Measurements from ENCODE around the gene BEST4. TPM values are rescaled to one million over a fixed set of nuclear protein-coding genes. Genes with fewer than 3 reads are reported as not detected.
A peak's percentile ranks its signal among the peaks of the same experiment; 100 is the strongest.
"Not testable (repeated sequence)": the region's sequence is repeated elsewhere in the genome, so short reads cannot be mapped to it uniquely, and the experiment has no call there.

BEST4 gene
- total and polyA plus RNA-seq, 2 of the 4 experiments (the other 2 are of a cell fraction), result 0.07 TPM; not detected in 1

DNA sequence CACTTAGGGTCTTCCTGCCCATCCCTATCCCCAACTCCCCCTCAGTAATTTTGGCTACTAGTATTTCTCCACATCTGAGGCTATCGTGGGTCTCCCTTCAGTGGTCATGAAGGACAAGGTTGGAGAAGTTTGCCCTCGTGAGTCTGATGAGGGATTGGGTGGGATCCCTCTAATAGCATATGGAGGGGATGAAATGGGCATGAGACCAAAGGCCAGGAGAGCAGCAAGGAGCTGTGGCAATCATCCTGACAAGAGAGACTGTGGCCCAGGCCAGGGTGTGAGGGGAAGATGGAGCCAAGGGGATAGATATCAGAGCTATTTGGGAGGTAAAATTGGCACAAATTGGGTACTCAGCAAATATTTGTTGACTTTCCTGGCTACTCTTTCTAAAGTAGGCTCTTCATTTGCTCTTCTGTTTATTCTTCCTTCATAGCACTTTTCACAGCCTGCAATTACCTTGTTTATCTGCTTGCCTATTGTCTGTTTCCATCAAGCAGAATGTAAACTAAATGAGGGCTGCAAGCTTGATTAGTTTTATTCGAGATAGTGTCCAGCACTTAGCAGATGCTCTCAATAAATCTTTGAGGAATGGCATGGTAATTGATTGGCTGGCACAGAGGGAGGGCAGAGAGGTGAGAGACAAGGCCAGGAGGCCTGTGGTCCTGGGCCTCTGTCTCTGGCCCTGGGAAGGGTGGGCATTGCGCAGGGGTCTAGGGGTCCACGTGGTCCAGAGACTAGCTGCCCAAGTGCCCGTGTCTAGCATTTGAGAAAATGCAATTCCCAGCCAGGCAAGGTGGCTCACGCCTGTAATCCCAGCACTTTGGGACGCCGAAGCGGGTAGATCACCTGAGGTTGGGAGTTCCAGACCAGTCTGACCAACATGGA is 10.8 kb upstream of the BEST4 start:
- H4K5ac ChIP-seq (ENCODE audit: low read depth, low read length), result peak overlapping the region; percentile 20; the same call in 1 of the 2 replicates
- H3K56ac ChIP-seq (ENCODE audit: extremely low read depth, insufficient read depth, low read length), result no peak overlapping the region
- POLR2A ChIA-PET (ENCODE audit: unreplicated experiment), result no interaction called here
- H2AK5ac ChIP-seq (ENCODE audit: low read depth, low read length), result peak overlapping the region; percentile 74
- H3K14ac ChIP-seq (replicated peaks; ENCODE audit: low read depth, low read length), result no peak overlapping the region
- H3K23ac ChIP-seq (ENCODE audit: low read depth, low read length), result peak overlapping the region; percentile 43; the same call in 1 of the 2 replicates
- peak overlapping the region in 1 of 2 experiments; percentile 40; a peak in 2 of 4 replicates for H4K8ac ChIP-seq (ENCODE audit: low read depth in 2 of 2, low read length in 2 of 2)
- BruUV-seq (replicated peaks), result no TSS peak
- H3K27me3 ChIP-seq (ENCODE audit: control insufficient read depth, insufficient read depth, low read length), result no peaks in the 10 kb centered on the region
- H3K36me3 ChIP-seq (ENCODE audit: control insufficient read depth, insufficient read depth, low read length), result peaks cover 14% of the 10 kb centered on the region
- in situ Hi-C loops (cut with MboI; ENCODE audit: low sequenced_read_pairs), result no loop called here
- H2BK15ac ChIP-seq (ENCODE audit: low read depth, low read length), result no peak overlapping the region
- intact Hi-C loops (cut with micrococcal nuclease), result loop anchor here (2.0 kb wide), 1 partner anchor 20 kb away; no protein-coding TSS in a partner anchor
- H3K4ac ChIP-seq (ENCODE audit: low read depth, low read length), result peak overlapping the region; percentile 45; the same call in 1 of the 2 replicates
- TF ChIP-seq MAFK (IDR thresholded peaks at IDR 0.05; ENCODE audit: low read depth, low read length) (0 out of 2 replicates have a peak, but pooled peaks have one; percentile 7), RFX5 (IDR thresholded peaks at IDR 0.05; ENCODE audit: low read depth, low read length) (no peak)
- peaks cover 20% of the 10 kb centered on the region for H4K20me1 ChIP-seq (ENCODE audit: insufficient read depth, low read length)
- peaks cover 14 to 24% of the 10 kb centered on the region in 2 experiments; a peak in 3 of 4 replicates for H3K79me1 ChIP-seq (ENCODE audit: low read depth in 1 of 2, low read length in 2 of 2)
- peak overlapping the region; percentile 56; the same call in 1 of the 2 replicates for H4K91ac ChIP-seq (ENCODE audit: insufficient read depth, low read depth, low read length)
- H3K4me2 ChIP-seq (ENCODE audit: low read depth, low read length), result no peak overlapping the region
- peaks cover 11% of the 10 kb centered on the region for H3K4me1 ChIP-seq (ENCODE audit: control insufficient read depth, insufficient read depth, low read length)
- H3K9ac ChIP-seq (ENCODE audit: low read depth, low read length), result no peak overlapping the region
- H3K4me3 ChIP-seq (ENCODE audit: insufficient read depth, low read depth, low read length), result no peak overlapping the region
- peak overlapping the region; percentile 87 for H2AK9ac ChIP-seq (replicated peaks; ENCODE audit: low read depth, low read length, poor library complexity)
- DNase-seq (no peak), ATAC-seq (ENCODE audit: low read depth) (no peak)
- CTCF ChIA-PET, result interaction anchor here (1.3 to 2.2 kb wide), 3 partner anchors 8 to 12 kb away, joined by 3 to 9 read pairs (median 4); no protein-coding TSS in a partner anchor
- H2BK20ac ChIP-seq (ENCODE audit: low read depth, low read length), result peak overlapping the region; percentile 9; the same call in 1 of the 2 replicates
- dilution Hi-C loops (cut with HindIII; ENCODE audit: low sequenced_read_pairs, unreplicated experiment), result no loop called here
- H3K9me1 ChIP-seq (ENCODE audit: insufficient read depth, low read length), result peaks cover 6% of the 10 kb centered on the region
- no peak overlapping the region for H3K18ac ChIP-seq (ENCODE audit: low read depth, low read length)
- H2AFZ ChIP-seq (replicated peaks; ENCODE audit: low read length, poor library complexity), result peak overlapping the region; percentile 3
- H2BK5ac ChIP-seq (ENCODE audit: low read depth, low read length, poor library complexity, severe bottlenecking), result peak overlapping the region; percentile 53
- H3K9me3 ChIP-seq (ENCODE audit: control insufficient read depth, insufficient read depth, low read length), result no peaks in the 10 kb centered on the region
- WGBS, 2 experiments (ENCODE audit: extremely low coverage in 2 of 2, insufficient read length in 1 of 2), result 81% methylated on average over 6 of the region's 10 CpGs; no CpG with 5 or more reads in 1 of the 2 experiments
- H2BK120ac ChIP-seq (ENCODE audit: low read depth, low read length), result peak overlapping the region; percentile 49; the same call in 1 of the 2 replicates
- no peak overlapping the region for H3K27ac ChIP-seq (ENCODE audit: insufficient read depth, low read length)

DNA sequence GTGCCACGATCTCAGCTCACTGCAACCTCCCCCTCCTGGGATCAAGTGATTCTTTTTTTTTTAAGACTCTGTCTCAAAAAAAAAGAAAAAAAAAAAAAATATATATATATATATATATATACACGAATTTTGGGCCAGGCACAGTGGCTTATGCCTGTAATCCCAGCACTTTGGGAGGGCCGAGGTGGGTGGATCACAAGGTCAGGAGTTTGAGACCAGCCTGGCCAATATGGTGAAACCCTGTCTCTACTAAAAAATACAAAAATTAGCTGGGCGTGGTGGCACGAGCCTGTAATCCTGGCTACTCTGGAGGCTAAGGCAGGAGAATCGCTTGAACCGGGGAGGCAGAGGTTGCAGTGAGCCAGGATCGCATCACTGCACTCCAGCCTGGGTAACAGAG is 9.9 kb upstream of the BEST4 start:
- POLR2A ChIA-PET (ENCODE audit: unreplicated experiment); CTCF ChIA-PET; H3K9me3 ChIP-seq (ENCODE audit: control insufficient read depth, insufficient read depth, low read length); H3K14ac ChIP-seq (replicated peaks; ENCODE audit: low read depth, low read length); H4K8ac ChIP-seq (ENCODE audit: low read depth in 2 of 2, low read length in 2 of 2); DNase-seq; H4K91ac ChIP-seq (ENCODE audit: insufficient read depth, low read depth, low read length); in situ Hi-C loops (cut with MboI; ENCODE audit: low sequenced_read_pairs); H4K5ac ChIP-seq (ENCODE audit: low read depth, low read length); H3K9ac ChIP-seq (ENCODE audit: low read depth, low read length); H2AK9ac ChIP-seq (replicated peaks; ENCODE audit: low read depth, low read length, poor library complexity); H3K23ac ChIP-seq (ENCODE audit: low read depth, low read length); H3K27me3 ChIP-seq (ENCODE audit: control insufficient read depth, insufficient read depth, low read length); H3K4me2 ChIP-seq (ENCODE audit: low read depth, low read length); H2BK120ac ChIP-seq (ENCODE audit: low read depth, low read length); H3K36me3 ChIP-seq (ENCODE audit: control insufficient read depth, insufficient read depth, low read length); H2BK15ac ChIP-seq (ENCODE audit: low read depth, low read length); H2BK5ac ChIP-seq (ENCODE audit: low read depth, low read length, poor library complexity, severe bottlenecking); H2BK20ac ChIP-seq (ENCODE audit: low read depth, low read length); BruUV-seq (replicated peaks); H3K4me3 ChIP-seq (ENCODE audit: insufficient read depth, low read depth, low read length); H2AFZ ChIP-seq (replicated peaks; ENCODE audit: low read length, poor library complexity); H3K4ac ChIP-seq (ENCODE audit: low read depth, low read length); H2AK5ac ChIP-seq (ENCODE audit: low read depth, low read length); ATAC-seq (ENCODE audit: low read depth); H3K27ac ChIP-seq (ENCODE audit: insufficient read depth, low read length); H3K9me1 ChIP-seq (ENCODE audit: insufficient read depth, low read length); dilution Hi-C loops (cut with HindIII; ENCODE audit: low sequenced_read_pairs, unreplicated experiment); H3K56ac ChIP-seq (ENCODE audit: extremely low read depth, insufficient read depth, low read length); H3K18ac ChIP-seq (ENCODE audit: low read depth, low read length): not testable (repeated sequence)
- Histone ChIP-seq H4K20me1 (ENCODE audit: insufficient read depth, low read length) (peaks cover 19% of the 10 kb centered on the region), H3K79me1 (ENCODE audit: low read depth in 1 of 2, low read length in 2 of 2) (peaks cover 11 to 15% of the 10 kb centered on the region in 2 experiments; a peak in 3 of 4 replicates), H3K4me1 (ENCODE audit: control insufficient read depth, insufficient read depth, low read length) (peaks cover 11% of the 10 kb centered on the region)
- 89% methylated on average over 4 of the region's 8 CpGs; no CpG with 5 or more reads in 1 of the 2 experiments for WGBS, 2 experiments (ENCODE audit: extremely low coverage in 2 of 2, insufficient read length in 1 of 2)
- intact Hi-C loops (cut with micrococcal nuclease), result loop anchor here (2.0 kb wide), 1 partner anchor 21 kb away; no protein-coding TSS in a partner anchor
